Smooth muscle cell (in vitro differentiated cells): ENCODE results near the gene QKI. TPM values are rescaled to one million over a fixed set of nuclear protein-coding genes. Genes with fewer than 3 reads are reported as not detected.
"Not testable (repeated sequence)": the region's sequence is repeated elsewhere in the genome, so short reads cannot be mapped to it uniquely, and the experiment has no call there.

Experiments
- DNase-seq: peaks from one replicate; lab custom pipeline; 2025; ENCODE audit not compliant: unreplicated experiment; lab: John Stamatoyannopoulos, UW
- H2AFZ ChIP-seq: fragments of 200-600 bp; sonication (generic); 2 replicates; pipeline ENCODE4 v1.6.0; 2016; ENCODE audit warnings: antibody characterized with exemption, low read depth, mild to moderate bottlenecking
- H3F3A ChIP-seq: fragments of 200-600 bp; sonication (generic); 2 replicates; pipeline ENCODE4 v1.6.0; 2017; ENCODE audit warnings: antibody characterized with exemption, low read depth
- H3K27ac ChIP-seq: fragments of 200-600 bp; sonication (generic); 2 replicates; pipeline ENCODE4 v1.5.1; 2016; ENCODE audit warnings: low read depth, mild to moderate bottlenecking
- H3K27me3 ChIP-seq: fragments of 200-600 bp; sonication (generic); 2 replicates; pipeline ENCODE4 v1.6.1; 2016; ENCODE audit warnings: low read depth, mild to moderate bottlenecking
- H3K36me3 ChIP-seq: fragments of 200-600 bp; sonication (generic); 2 replicates; pipeline ENCODE4 v1.5.1; 2016; ENCODE audit warnings: low read depth
- H3K4me1 ChIP-seq: fragments of 200-600 bp; sonication (generic); 2 replicates; pipeline ENCODE4 v1.5.1; 2016; ENCODE audit warnings: low read depth
- H3K4me2 ChIP-seq: fragments of 200-600 bp; sonication (generic); 2 replicates; pipeline ENCODE4 v1.6.0; 2016; ENCODE audit warnings: mild to moderate bottlenecking
- H3K4me3 ChIP-seq: fragments of 200-600 bp; sonication (generic); 2 replicates; pipeline ENCODE4 v1.5.1; 2016; ENCODE audit warnings: mild to moderate bottlenecking
- H3K79me2 ChIP-seq: fragments of 200-600 bp; sonication (generic); 2 replicates; pipeline ENCODE4 v1.6.0; 2016; ENCODE audit warnings: low read depth, mild to moderate bottlenecking
- H3K9ac ChIP-seq: fragments of 200-600 bp; sonication (generic); 2 replicates; pipeline ENCODE4 v1.6.0; 2016; ENCODE audit warnings: low read depth
- H3K9me3 ChIP-seq: fragments of 200-600 bp; sonication (generic); replicated peaks from 2 replicates; pipeline ENCODE4 v1.5.1; 2016; ENCODE audit warnings: low read depth
- H4K20me1 ChIP-seq: fragments of 200-600 bp; sonication (generic); 2 replicates; pipeline ENCODE4 v1.6.0; 2016; ENCODE audit warnings: low read depth
- WGBS: methylation state at CpG from one replicate; pipeline ENCODE4 v1.1.7; 2016; ENCODE audit warnings: low lambda C conversion rate; 5-methylcytosine and 5-hydroxymethylcytosine counted together
- polyA plus RNA-seq: library from polyadenylated mRNA; unstranded; fragments of >200 nt; fragmentation: Nextera tagmentation; extraction: Ambion mirVana; gene quantifications from 2 replicates; pipeline ENCODE4 v1.2.1, GENCODE V29; 2016
- total RNA-seq: library from RNA; depleted of rRNA; stranded (reverse); fragments of >200 nt; gene quantifications from 2 replicates; pipeline ENCODE4 v1.2.3, GENCODE V29; 2014
- TF ChIP-seq, protein P1 (sequence below): fragments of 200-600 bp; sonication (generic); IDR thresholded peaks from 2 replicates; pipeline ENCODE4 v1.5.1; 2017; ENCODE audit warnings: borderline replicate concordance, mild to moderate bottlenecking, antibody characterized with exemption; ENCODE audit not compliant: insufficient read depth, poor library complexity, severe bottlenecking

Gene QKI
- total and polyA plus RNA-seq, 2 experiments from 2014 or later = 65.1 to 162 TPM

- Histone ChIP-seq H4K20me1 (peaks cover 70% of the 10 kb centered on the region), H3K9me3 (peaks cover 12% of the 10 kb centered on the region), H3F3A (peaks cover 3% of the 10 kb centered on the region), H3K4me1 (no peaks in the 10 kb centered on the region), H2AFZ (no peak overlapping the region), H3K4me3 (no peak overlapping the region), H3K4me2 (peak overlapping the region; percentile 9), H3K79me2 (peaks cover 97% of the 10 kb centered on the region), H3K36me3 (peaks cover 17% of the 10 kb centered on the region), H3K27me3 (no peaks in the 10 kb centered on the region), H3K27ac (no peak overlapping the region), H3K9ac (no peak overlapping the region)
- TF ChIP-seq, protein P1, sequence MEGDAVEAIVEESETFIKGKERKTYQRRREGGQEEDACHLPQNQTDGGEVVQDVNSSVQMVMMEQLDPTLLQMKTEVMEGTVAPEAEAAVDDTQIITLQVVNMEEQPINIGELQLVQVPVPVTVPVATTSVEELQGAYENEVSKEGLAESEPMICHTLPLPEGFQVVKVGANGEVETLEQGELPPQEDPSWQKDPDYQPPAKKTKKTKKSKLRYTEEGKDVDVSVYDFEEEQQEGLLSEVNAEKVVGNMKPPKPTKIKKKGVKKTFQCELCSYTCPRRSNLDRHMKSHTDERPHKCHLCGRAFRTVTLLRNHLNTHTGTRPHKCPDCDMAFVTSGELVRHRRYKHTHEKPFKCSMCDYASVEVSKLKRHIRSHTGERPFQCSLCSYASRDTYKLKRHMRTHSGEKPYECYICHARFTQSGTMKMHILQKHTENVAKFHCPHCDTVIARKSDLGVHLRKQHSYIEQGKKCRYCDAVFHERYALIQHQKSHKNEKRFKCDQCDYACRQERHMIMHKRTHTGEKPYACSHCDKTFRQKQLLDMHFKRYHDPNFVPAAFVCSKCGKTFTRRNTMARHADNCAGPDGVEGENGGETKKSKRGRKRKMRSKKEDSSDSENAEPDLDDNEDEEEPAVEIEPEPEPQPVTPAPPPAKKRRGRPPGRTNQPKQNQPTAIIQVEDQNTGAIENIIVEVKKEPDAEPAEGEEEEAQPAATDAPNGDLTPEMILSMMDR = no peak
- 42% methylated on average over 2 of the region's 2 CpGs for WGBS
- no peak for DNase-seq
Measured at GRCh38 chr6:163474581-163474980, 60.1 kb downstream of the QKI start.

DNA sequence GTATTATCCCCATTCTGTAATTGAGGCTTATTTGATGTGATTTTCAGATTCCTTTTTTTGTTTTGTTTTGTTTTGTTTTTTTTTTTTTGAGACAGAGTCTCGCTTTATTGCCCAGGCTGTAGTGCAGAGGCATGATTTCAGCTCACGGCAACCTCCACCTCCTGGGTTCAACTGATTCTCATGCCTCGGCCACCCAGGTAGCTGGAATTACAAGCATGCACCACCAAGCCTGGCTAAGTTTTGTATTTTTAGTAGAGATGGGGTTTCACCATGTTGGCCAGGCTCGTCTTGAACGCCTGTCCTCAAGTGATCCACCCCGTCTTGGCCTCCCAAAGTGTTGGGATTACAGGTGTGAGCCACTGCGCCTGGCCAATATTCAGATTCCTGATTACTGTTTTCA lies 62.4 kb downstream of the QKI start:
- Histone ChIP-seq H4K20me1 (peaks cover 93% of the 10 kb centered on the region), H3K79me2 (peaks cover 95% of the 10 kb centered on the region)
- not testable (repeated sequence) for H3K27ac ChIP-seq, H2AFZ ChIP-seq, H3K9me3 ChIP-seq, DNase-seq, H3K27me3 ChIP-seq, H3F3A ChIP-seq, H3K4me3 ChIP-seq, H3K36me3 ChIP-seq, H3K9ac ChIP-seq, H3K4me2 ChIP-seq, H3K4me1 ChIP-seq
- WGBS = 89% methylated on average over 7 of the region's 7 CpGs

- no peak overlapping the region for H3K4me3 ChIP-seq
- no peak overlapping the region for H3K9ac ChIP-seq
- no peak overlapping the region for H3K27ac ChIP-seq
- H3K27me3 ChIP-seq = no peaks in the 10 kb centered on the region
- WGBS = 95% methylated on average over 2 of the region's 2 CpGs
- no peak overlapping the region for H2AFZ ChIP-seq
- TF ChIP-seq, protein P1 = no peak
- H3K79me2 ChIP-seq = peaks cover 96% of the 10 kb centered on the region
- DNase-seq = no peak
- no peak overlapping the region for H3K4me2 ChIP-seq
- no peaks in the 10 kb centered on the region for H3F3A ChIP-seq
- H3K9me3 ChIP-seq = no peaks in the 10 kb centered on the region
- no peaks in the 10 kb centered on the region for H3K36me3 ChIP-seq
- no peaks in the 10 kb centered on the region for H3K4me1 ChIP-seq
- H4K20me1 ChIP-seq = peaks cover 97% of the 10 kb centered on the region
Measured at GRCh38 chr6:163483107-163483506, 68.6 kb downstream of the QKI start.

- H3K4me1 ChIP-seq = peaks cover 3% of the 10 kb centered on the region
- no peak overlapping the region for H3K4me2 ChIP-seq
- H3K27ac ChIP-seq = no peak overlapping the region
- no peak overlapping the region for H3K4me3 ChIP-seq
- no peaks in the 10 kb centered on the region for H3F3A ChIP-seq
- TF ChIP-seq, protein P1 = no peak
- H3K36me3 ChIP-seq = no peaks in the 10 kb centered on the region
- no peak for DNase-seq
- H3K9me3 ChIP-seq = no peaks in the 10 kb centered on the region
- H3K9ac ChIP-seq = no peak overlapping the region
- no peak overlapping the region for H2AFZ ChIP-seq
- H3K79me2 ChIP-seq = peaks cover 98% of the 10 kb centered on the region
- no peaks in the 10 kb centered on the region for H3K27me3 ChIP-seq
- H4K20me1 ChIP-seq = peaks cover 99% of the 10 kb centered on the region
- WGBS = 84% methylated on average over 2 of the region's 2 CpGs
Measured at GRCh38 chr6:163485388-163485851, 70.9 kb downstream of the QKI start.
